Activated naive CD4-positive, alpha-beta T cell treated with anti-CD3 and anti-CD28 coated beads, Interleukin-2, amount 10 ng/mL, durations not matched to agents 7 days and 5 days (primary cell): ENCODE data around the gene ANKRD16.
A peak's percentile ranks its signal among the peaks of the same experiment; 100 is the strongest.
"Not testable (repeated sequence)": the region's sequence is repeated elsewhere in the genome, so short reads cannot be mapped to it uniquely, and the experiment has no call there.

ENCODE experiments used
- CTCF ChIA-PET: fragments of 350-600 bp; sonication (Branson Sonifier 250); formaldehyde crosslinking; loops from one replicate; lab custom pipeline; 2021; ENCODE audit warnings: antibody characterized with exemption; lab: Charles Lee
- DNase-seq: peaks from one replicate; pipeline ENCODE4 v3.0.0-alpha.2; 2020
- H3K27ac Mint-ChIP-seq: one replicate; pipeline ENCODE4 v1.8.0; 2021; ENCODE audit warnings: mild to moderate bottlenecking, moderate library complexity, mixed read lengths
- H3K27me3 Mint-ChIP-seq: one replicate; pipeline ENCODE4 v1.8.0; 2021; ENCODE audit warnings: mild to moderate bottlenecking, mixed read lengths
- H3K36me3 Mint-ChIP-seq: one replicate; pipeline ENCODE4 v1.8.0; 2021; ENCODE audit warnings: mixed read lengths
- H3K4me1 Mint-ChIP-seq: one replicate; pipeline ENCODE4 v1.8.0; 2021; ENCODE audit warnings: mixed read lengths
- H3K4me3 Mint-ChIP-seq: one replicate; pipeline ENCODE4 v1.8.0; 2021; ENCODE audit warnings: mild to moderate bottlenecking, moderate library complexity, mixed read lengths
- H3K9me3 Mint-ChIP-seq: one replicate; pipeline ENCODE4 v1.8.0; 2021; ENCODE audit warnings: mixed read lengths

ANKRD16 gene

GRCh38 chr10:5915451-5915850 lies 25.8 kb upstream of the ANKRD16 start:
- DNase-seq = no peak
- no peaks in the 10 kb centered on the region for H3K9me3 Mint-ChIP-seq
- CTCF ChIA-PET = no interaction called here
- H3K4me1 Mint-ChIP-seq = no peaks in the 10 kb centered on the region
- peaks cover 64% of the 10 kb centered on the region for H3K36me3 Mint-ChIP-seq
- H3K27me3 Mint-ChIP-seq = no peaks in the 10 kb centered on the region
- H3K4me3 Mint-ChIP-seq = no peak overlapping the region
- no peak overlapping the region for H3K27ac Mint-ChIP-seq

GRCh38 chr10:5913736-5914135 lies 24.0 kb upstream of the ANKRD16 start:
- DNase-seq = no peak
- H3K27me3 Mint-ChIP-seq = no peaks in the 10 kb centered on the region
- H3K27ac Mint-ChIP-seq = no peak overlapping the region
- no peaks in the 10 kb centered on the region for H3K9me3 Mint-ChIP-seq
- CTCF ChIA-PET = no interaction called here
- no peaks in the 10 kb centered on the region for H3K4me1 Mint-ChIP-seq
- no peak overlapping the region for H3K4me3 Mint-ChIP-seq
- H3K36me3 Mint-ChIP-seq = peaks cover 65% of the 10 kb centered on the region

DNA sequence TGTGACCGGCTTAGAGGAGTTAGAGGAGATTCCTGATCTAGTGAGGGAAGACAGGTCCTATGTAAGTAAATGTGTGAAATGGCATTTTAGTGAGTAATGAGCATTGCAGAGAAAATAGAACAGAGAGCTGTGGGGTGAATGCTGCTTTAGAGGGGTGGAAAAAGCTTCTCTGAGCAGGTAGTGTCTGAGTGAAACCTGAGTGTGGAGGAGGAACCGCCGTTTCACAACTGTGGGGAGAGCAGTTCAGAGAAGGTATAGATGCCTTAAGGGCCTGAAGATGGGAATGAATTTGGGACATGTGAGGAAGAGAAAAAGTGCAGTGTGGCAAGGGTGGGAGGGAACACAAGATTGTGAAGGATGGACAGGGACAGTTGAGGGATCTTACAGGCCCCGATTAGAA lies 22.0 kb upstream of the ANKRD16 start:
- Mint-ChIP-seq H3K27ac (no peak overlapping the region), H3K27me3 (no peaks in the 10 kb centered on the region), H3K36me3 (peaks cover 63% of the 10 kb centered on the region), H3K4me1 (peaks cover 4% of the 10 kb centered on the region), H3K9me3 (no peaks in the 10 kb centered on the region), H3K4me3 (no peak overlapping the region)
- CTCF ChIA-PET = no interaction called here
- DNase-seq = no peak

DNA sequence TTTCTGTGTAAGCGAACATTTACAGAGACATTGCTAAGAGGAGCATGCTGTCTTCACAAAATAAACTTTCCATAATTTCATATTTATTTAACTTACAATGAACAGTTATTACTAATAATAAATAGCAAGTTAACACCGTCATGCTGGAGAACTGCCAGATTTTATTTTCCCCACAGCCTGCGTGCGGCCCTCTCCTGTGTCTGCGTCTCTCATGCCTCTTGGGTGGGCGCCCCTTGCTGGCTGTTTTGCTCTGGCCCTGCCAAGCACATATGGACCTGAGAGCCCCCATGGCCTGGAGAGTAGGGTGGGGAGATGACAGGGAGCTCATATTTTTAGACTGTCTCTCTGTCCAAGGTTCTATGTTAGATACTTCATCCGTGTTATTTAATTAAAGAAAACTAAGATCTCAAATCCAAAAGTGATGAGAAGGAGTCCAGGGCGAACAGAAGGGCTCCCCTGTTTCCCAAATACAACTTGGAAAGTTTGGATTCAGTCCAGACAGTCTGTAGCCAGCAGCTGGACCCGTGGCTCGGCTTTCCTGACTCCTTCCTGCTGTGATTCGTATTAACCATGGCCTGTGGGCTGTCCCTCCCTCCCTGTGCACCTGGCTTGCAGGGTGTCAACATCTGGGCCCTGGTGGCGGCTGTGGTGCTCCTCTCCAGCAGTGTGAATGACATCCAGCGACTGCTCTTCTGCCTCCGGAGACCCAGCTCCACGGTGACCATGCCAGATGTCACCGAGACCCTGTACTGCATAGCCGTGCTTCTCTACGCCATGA lies 20.8 kb upstream of the ANKRD16 start:
- Mint-ChIP-seq H3K27me3 (no peaks in the 10 kb centered on the region), H3K27ac (no peak overlapping the region), H3K36me3 (peaks cover 62% of the 10 kb centered on the region), H3K9me3 (no peaks in the 10 kb centered on the region), H3K4me1 (peaks cover 15% of the 10 kb centered on the region), H3K4me3 (no peak overlapping the region)
- CTCF ChIA-PET = no interaction called here
- no peak for DNase-seq

GRCh38 chr10:5908676-5909075 lies 19.0 kb upstream of the ANKRD16 start:
- CTCF ChIA-PET = interaction anchor here (1.3 kb wide), 1 partner anchor 8 kb away, joined by 3 read pairs; no protein-coding TSS in a partner anchor
- not testable (repeated sequence) for H3K27ac Mint-ChIP-seq, H3K9me3 Mint-ChIP-seq, H3K27me3 Mint-ChIP-seq, DNase-seq, H3K4me3 Mint-ChIP-seq
- Mint-ChIP-seq H3K4me1 (peaks cover 23% of the 10 kb centered on the region), H3K36me3 (peaks cover 57% of the 10 kb centered on the region)

- no peaks in the 10 kb centered on the region for H3K27me3 Mint-ChIP-seq
- H3K4me1 Mint-ChIP-seq = peaks cover 30% of the 10 kb centered on the region
- peaks cover 53% of the 10 kb centered on the region for H3K36me3 Mint-ChIP-seq
- no peak overlapping the region for H3K4me3 Mint-ChIP-seq
- CTCF ChIA-PET = no interaction called here
- no peaks in the 10 kb centered on the region for H3K9me3 Mint-ChIP-seq
- H3K27ac Mint-ChIP-seq = peak overlapping the region; percentile 64
- DNase-seq = no peak
Observed at GRCh38 chr10:5906651-5907050, 17.0 kb upstream of the ANKRD16 start.

- no peak for DNase-seq
- Mint-ChIP-seq H3K4me3 (no peak overlapping the region), H3K4me1 (peaks cover 30% of the 10 kb centered on the region), H3K27ac (no peak overlapping the region), H3K36me3 (peaks cover 47% of the 10 kb centered on the region), H3K9me3 (no peaks in the 10 kb centered on the region), H3K27me3 (no peaks in the 10 kb centered on the region)
- CTCF ChIA-PET = no interaction called here
Observed at GRCh38 chr10:5905854-5906507, 16.3 kb upstream of the ANKRD16 start.

DNA sequence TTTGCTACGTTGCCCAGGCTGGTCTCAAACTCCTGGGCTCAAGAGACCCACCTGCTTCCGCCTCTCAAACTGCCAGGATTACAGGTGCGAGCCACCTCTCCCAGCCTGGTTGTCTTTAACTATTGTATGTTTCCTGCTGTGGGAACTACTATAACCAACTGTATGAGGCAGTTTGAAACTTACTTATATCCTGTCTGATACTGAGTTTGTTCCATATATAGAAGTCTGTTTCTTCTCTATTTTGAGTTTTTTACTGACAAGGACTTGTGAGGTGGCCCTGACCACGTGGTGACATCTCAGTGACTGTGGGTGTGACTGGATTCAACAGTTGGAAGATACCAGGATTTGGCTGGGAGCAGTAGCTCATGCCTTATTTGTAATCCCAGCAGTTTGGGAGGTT lies 14.5 kb upstream of the ANKRD16 start:
- no peaks in the 10 kb centered on the region for H3K27me3 Mint-ChIP-seq
- H3K9me3 Mint-ChIP-seq = no peaks in the 10 kb centered on the region
- H3K27ac Mint-ChIP-seq = peak overlapping the region; percentile 68
- peaks cover 40% of the 10 kb centered on the region for H3K36me3 Mint-ChIP-seq
- no peak overlapping the region for H3K4me3 Mint-ChIP-seq
- peaks cover 30% of the 10 kb centered on the region for H3K4me1 Mint-ChIP-seq
- CTCF ChIA-PET = interaction anchor here (1.2 kb wide), 1 partner anchor 16 kb away, joined by 3 read pairs; no protein-coding TSS in a partner anchor
- DNase-seq = no peak

DNA sequence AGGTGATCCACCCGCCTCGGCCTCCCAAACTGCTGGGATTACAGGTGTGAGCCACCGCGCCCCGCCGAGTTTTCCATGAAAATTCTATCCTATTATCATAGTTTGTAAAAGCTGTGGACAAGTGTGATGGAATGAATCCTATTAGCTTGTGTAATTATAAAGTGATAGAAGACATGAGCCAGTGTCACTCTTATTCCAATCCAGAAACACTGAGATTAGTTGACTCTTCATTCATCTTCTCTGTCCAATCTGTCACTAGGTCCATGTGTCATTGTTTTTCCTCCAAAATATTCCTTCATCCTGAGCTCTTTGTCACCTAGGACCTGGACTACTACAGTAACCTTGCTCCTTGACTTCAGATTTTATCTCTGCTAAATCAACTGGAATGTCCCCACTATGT lies 13.9 kb upstream of the ANKRD16 start:
- H3K9me3 Mint-ChIP-seq = no peaks in the 10 kb centered on the region
- peak overlapping the region; percentile 7 for H3K27ac Mint-ChIP-seq
- DNase-seq = no peak
- no peak overlapping the region for H3K4me3 Mint-ChIP-seq
- H3K27me3 Mint-ChIP-seq = no peaks in the 10 kb centered on the region
- H3K36me3 Mint-ChIP-seq = peaks cover 41% of the 10 kb centered on the region
- CTCF ChIA-PET = interaction anchor here (0.6 to 1.3 kb wide), 4 partner anchors 12 to 183 kb away, joined by 3 read pairs; no protein-coding TSS in a partner anchor
- H3K4me1 Mint-ChIP-seq = peaks cover 30% of the 10 kb centered on the region

GRCh38 chr10:5902511-5903274 lies 13.0 kb upstream of the ANKRD16 start:
- CTCF ChIA-PET = interaction anchor here (1.1 to 1.3 kb wide), 3 partner anchors 15 to 184 kb away, joined by 3 read pairs; no protein-coding TSS in a partner anchor
- peaks cover 29% of the 10 kb centered on the region for H3K4me1 Mint-ChIP-seq
- DNase-seq = no peak
- peaks cover 5% of the 10 kb centered on the region for H3K9me3 Mint-ChIP-seq
- H3K4me3 Mint-ChIP-seq = no peak overlapping the region
- H3K27me3 Mint-ChIP-seq = no peaks in the 10 kb centered on the region
- peaks cover 47% of the 10 kb centered on the region for H3K36me3 Mint-ChIP-seq
- no peak overlapping the region for H3K27ac Mint-ChIP-seq

- Mint-ChIP-seq H3K27ac (no peak overlapping the region), H3K4me1 (peaks cover 40% of the 10 kb centered on the region), H3K27me3 (no peaks in the 10 kb centered on the region), H3K36me3 (peaks cover 53% of the 10 kb centered on the region), H3K9me3 (peaks cover 5% of the 10 kb centered on the region), H3K4me3 (no peak overlapping the region)
- CTCF ChIA-PET = interaction anchor here (1.0 kb wide), 1 partner anchor 9 kb away, joined by 3 read pairs; no protein-coding TSS in a partner anchor
- no peak for DNase-seq
Observed at GRCh38 chr10:5900247-5900646, 10.6 kb upstream of the ANKRD16 start.

DNA sequence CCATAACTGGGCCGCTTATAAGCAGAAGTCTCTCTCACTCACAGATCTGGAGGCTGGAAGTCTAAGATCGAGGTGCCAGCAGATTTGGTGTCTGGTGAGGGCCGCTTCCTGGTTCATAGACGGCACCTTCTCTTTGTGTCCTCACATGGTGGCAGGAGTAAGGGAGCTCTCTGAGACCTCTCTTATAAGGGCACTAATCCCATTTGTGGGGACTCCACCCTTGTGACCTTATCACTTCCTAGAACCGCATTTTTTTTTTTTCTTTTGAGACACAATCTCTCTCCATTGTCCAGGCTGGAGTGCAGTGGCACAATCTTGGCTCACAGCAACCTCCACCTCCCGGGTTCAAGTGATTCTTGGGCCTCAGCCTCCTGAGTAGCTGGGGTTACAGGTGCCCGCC lies 8.5 kb upstream of the ANKRD16 start:
- H3K36me3 Mint-ChIP-seq = peaks cover 54% of the 10 kb centered on the region
- H3K4me1 Mint-ChIP-seq = peaks cover 46% of the 10 kb centered on the region
- H3K9me3 Mint-ChIP-seq = peaks cover 5% of the 10 kb centered on the region
- DNase-seq = no peak
- no peak overlapping the region for H3K27ac Mint-ChIP-seq
- H3K27me3 Mint-ChIP-seq = no peaks in the 10 kb centered on the region
- no peak overlapping the region for H3K4me3 Mint-ChIP-seq
- CTCF ChIA-PET = no interaction called here

- Mint-ChIP-seq H3K36me3 (peaks cover 57% of the 10 kb centered on the region), H3K9me3 (peaks cover 5% of the 10 kb centered on the region), H3K27me3 (no peaks in the 10 kb centered on the region), H3K4me1 (peaks cover 46% of the 10 kb centered on the region), H3K4me3 (no peak overlapping the region), H3K27ac (no peak overlapping the region)
- no peak for DNase-seq
- CTCF ChIA-PET = no interaction called here
Observed at GRCh38 chr10:5897504-5897903, 7.8 kb upstream of the ANKRD16 start.

DNA sequence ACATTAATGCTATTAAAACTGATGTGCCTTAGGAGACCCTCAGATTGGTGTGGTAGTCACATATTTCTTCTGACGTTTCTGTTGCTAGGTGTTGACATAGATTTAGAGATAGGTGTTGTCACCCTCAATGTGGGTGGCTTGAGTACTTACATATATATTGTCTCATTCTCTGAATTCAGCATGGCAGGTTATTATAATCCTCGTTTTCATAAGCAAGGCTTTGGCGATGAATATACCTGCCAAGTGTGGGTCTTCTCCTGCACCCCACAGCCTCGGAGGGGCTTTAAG lies 7.3 kb upstream of the ANKRD16 start:
- Mint-ChIP-seq H3K27me3 (no peaks in the 10 kb centered on the region), H3K9me3 (peaks cover 5% of the 10 kb centered on the region), H3K4me1 (peaks cover 51% of the 10 kb centered on the region), H3K4me3 (no peak overlapping the region), H3K36me3 (peaks cover 59% of the 10 kb centered on the region), H3K27ac (peak overlapping the region; percentile 16)
- no peak for DNase-seq
- CTCF ChIA-PET = no interaction called here
